OCI-LY7 (cell line): ENCODE data around the gene SLC6A16. TPM values are rescaled to one million over a fixed set of nuclear protein-coding genes. Genes with fewer than 3 reads are reported as not detected.
A peak's percentile ranks its signal among the peaks of the same experiment; 100 is the strongest.

Experiments
- BruUV-seq: library from RNA; stranded (reverse); fragments of 400-500 nt; replicated peaks from 2 replicates; lab custom pipeline; 2021; lab: Mats Ljungman, UMichigan
- CTCF ChIA-PET: fragments of 300-600 bp; sonication (Branson Sonifier 250); formaldehyde crosslinking; loops from one replicate; lab custom pipeline; 2022; ENCODE audit warnings: antibody characterized with exemption; ENCODE audit not compliant: unreplicated experiment; lab: Charles Lee
- POLR2A ChIA-PET: fragments of 300-600 bp; sonication (Branson Sonifier 250); formaldehyde crosslinking; loops from one replicate; lab custom pipeline; 2022; ENCODE audit warnings: antibody characterized with exemption; lab: Charles Lee
- DNase-seq: peaks from one replicate; pipeline ENCODE4 v3.0.0-alpha.2; 2015; ENCODE audit warnings: low spot score
- H2AFZ ChIP-seq: fragments of 200-600 bp; sonication (generic), shearing (Covaris generic); 2 replicates; pipeline ENCODE4 v1.6.1; 2014; ENCODE audit warnings: mild to moderate bottlenecking, antibody characterized with exemption, low read length, moderate library complexity
- H3K27ac ChIP-seq: fragments of 200-600 bp; sonication (generic); 2 replicates; pipeline ENCODE4 v1.5.1; 2014; ENCODE audit warnings: mixed run types, low read depth, mild to moderate bottlenecking, moderate library complexity, low read length, inconsistent platforms; ENCODE audit not compliant: poor library complexity, severe bottlenecking
- H3K36me3 ChIP-seq: fragments of 200-600 bp; sonication (generic); 2 replicates; pipeline ENCODE4 v1.6.1; 2014; ENCODE audit warnings: mild to moderate bottlenecking, antibody characterized with exemption, low read length, moderate library complexity, mixed read lengths; ENCODE audit not compliant: insufficient read depth
- H3K4me1 ChIP-seq: fragments of 200-600 bp; sonication (generic); 2 replicates; pipeline ENCODE4 v1.5.1; 2014; ENCODE audit warnings: mild to moderate bottlenecking, low read length; ENCODE audit not compliant: insufficient read depth, poor library complexity, severe bottlenecking
- H3K4me2 ChIP-seq: fragments of 200-600 bp; sonication (generic); 2 replicates; pipeline ENCODE4 v1.6.1; 2014; ENCODE audit warnings: mild to moderate bottlenecking, low read length
- H3K4me3 ChIP-seq: fragments of 200-600 bp; sonication (generic); 2 replicates; pipeline ENCODE4 v1.5.1; 2014; ENCODE audit warnings: mild to moderate bottlenecking, low read depth, low read length; ENCODE audit not compliant: poor library complexity, severe bottlenecking
- H3K79me2 ChIP-seq: fragments of 200-600 bp; sonication (generic); 2 replicates; pipeline ENCODE4 v1.6.1; 2016; ENCODE audit warnings: low read depth, mild to moderate bottlenecking, low read length, moderate library complexity, mixed read lengths; ENCODE audit not compliant: insufficient read depth
- H3K9me2 ChIP-seq: fragments of 200-600 bp; sonication (generic); 2 replicates; pipeline ENCODE4 v1.6.1; 2016; ENCODE audit warnings: mild to moderate bottlenecking, low read length, mixed read lengths; ENCODE audit not compliant: insufficient read depth
- H3K9me3 ChIP-seq: fragments of 200-600 bp; sonication (generic); 2 replicates; pipeline ENCODE4 v1.6.1; 2014; ENCODE audit warnings: mild to moderate bottlenecking, mixed run types, low read length, mixed read lengths
- H4K20me1 ChIP-seq: fragments of 200-600 bp; sonication (generic); 2 replicates; pipeline ENCODE4 v1.6.1; 2014; ENCODE audit warnings: mild to moderate bottlenecking, antibody characterized with exemption, low read length, moderate library complexity, mixed read lengths; ENCODE audit not compliant: insufficient read depth
- EZH2phosphoT487 ChIP-seq: fragments of 200-600 bp; sonication (generic); IDR thresholded peaks from 2 replicates; pipeline ENCODE4 v1.6.1; 2018; ENCODE audit warnings: low read depth, borderline replicate concordance, mild to moderate bottlenecking, mixed run types, antibody characterized with exemption, low read length, moderate library complexity, mixed read lengths
- intact Hi-C: fragments of 100-400 bp; cut with micrococcal nuclease; formaldehyde crosslinking; loops from one replicate; pipeline ENCODE4 v1.10.0; 2022; ENCODE audit not compliant: unreplicated experiment
- total RNA-seq, 2 experiments: library from RNA; depleted of rRNA in 1 of 2; stranded (reverse); fragments of >200 nt in 1 of 2; shearing (Covaris generic) in 1 of 2; gene quantifications; 2 replicates each; pipeline ENCODE4 v1.2.3, GENCODE V29; 2014 to 2022
- TF ChIP-seq, protein P1 (sequence below): fragments of 200-600 bp; sonication (generic); conservative IDR thresholded peaks from 2 replicates; pipeline ENCODE4 v1.5.1; 2014; ENCODE audit warnings: mild to moderate bottlenecking, antibody characterized with exemption, low read length, moderate library complexity, mixed read lengths

SLC6A16 gene
- total RNA-seq, 2 experiments from 2014 or later = 2.8 to 15.8 TPM

DNA sequence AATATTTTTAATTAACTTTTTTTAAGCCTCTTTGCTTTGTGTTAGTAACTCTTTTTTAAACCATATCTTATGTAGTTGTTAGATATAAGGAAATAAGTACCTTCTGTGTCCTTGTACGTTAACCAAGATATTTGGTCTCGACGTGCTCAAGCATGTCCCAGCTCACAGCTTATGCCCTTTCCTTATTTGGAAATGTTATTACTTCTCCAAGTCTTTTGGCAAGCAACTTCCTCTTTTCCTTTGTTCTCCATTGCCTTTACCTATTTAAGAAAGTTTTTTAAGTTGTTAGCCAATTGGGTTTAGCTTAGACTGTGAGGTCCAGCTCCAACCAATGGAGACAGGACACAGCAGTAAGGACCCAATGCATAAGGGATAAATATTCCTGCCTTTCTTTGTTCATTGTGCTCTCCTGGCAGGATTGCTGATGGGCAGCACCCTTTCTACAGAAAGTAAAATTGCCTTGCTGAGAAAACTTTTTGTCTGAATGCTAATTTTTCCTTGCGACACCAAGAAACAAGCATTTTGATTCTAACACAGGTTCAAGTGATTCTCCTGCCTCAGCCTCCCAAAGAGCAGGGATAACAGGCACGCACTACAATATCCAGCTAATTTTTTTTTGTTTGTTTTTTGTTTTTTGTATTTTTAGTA lies 43.8 kb upstream of the SLC6A16 start:
- ChIA-PET CTCF (no interaction called here), POLR2A (no interaction called here)
- BruUV-seq = no TSS peak
- Histone ChIP-seq H2AFZ (no peak overlapping the region), H3K79me2 (no peaks in the 10 kb centered on the region), H4K20me1 (no peaks in the 10 kb centered on the region), H3K9me3 (peaks cover 12% of the 10 kb centered on the region; the same call in 1 of the 2 replicates), H3K27ac (no peak overlapping the region), H3K9me2 (no peaks in the 10 kb centered on the region), H3K4me1 (peaks cover 19% of the 10 kb centered on the region), H3K4me3 (no peak overlapping the region), H3K36me3 (no peaks in the 10 kb centered on the region; the same call in 1 of the 2 replicates), H3K4me2 (no peak overlapping the region)
- DNase-seq = no peak
- TF ChIP-seq EZH2phosphoT487 = no peak
- TF ChIP-seq, protein P1, sequence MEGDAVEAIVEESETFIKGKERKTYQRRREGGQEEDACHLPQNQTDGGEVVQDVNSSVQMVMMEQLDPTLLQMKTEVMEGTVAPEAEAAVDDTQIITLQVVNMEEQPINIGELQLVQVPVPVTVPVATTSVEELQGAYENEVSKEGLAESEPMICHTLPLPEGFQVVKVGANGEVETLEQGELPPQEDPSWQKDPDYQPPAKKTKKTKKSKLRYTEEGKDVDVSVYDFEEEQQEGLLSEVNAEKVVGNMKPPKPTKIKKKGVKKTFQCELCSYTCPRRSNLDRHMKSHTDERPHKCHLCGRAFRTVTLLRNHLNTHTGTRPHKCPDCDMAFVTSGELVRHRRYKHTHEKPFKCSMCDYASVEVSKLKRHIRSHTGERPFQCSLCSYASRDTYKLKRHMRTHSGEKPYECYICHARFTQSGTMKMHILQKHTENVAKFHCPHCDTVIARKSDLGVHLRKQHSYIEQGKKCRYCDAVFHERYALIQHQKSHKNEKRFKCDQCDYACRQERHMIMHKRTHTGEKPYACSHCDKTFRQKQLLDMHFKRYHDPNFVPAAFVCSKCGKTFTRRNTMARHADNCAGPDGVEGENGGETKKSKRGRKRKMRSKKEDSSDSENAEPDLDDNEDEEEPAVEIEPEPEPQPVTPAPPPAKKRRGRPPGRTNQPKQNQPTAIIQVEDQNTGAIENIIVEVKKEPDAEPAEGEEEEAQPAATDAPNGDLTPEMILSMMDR = no peak
- intact Hi-C loops = no loop called here

DNA sequence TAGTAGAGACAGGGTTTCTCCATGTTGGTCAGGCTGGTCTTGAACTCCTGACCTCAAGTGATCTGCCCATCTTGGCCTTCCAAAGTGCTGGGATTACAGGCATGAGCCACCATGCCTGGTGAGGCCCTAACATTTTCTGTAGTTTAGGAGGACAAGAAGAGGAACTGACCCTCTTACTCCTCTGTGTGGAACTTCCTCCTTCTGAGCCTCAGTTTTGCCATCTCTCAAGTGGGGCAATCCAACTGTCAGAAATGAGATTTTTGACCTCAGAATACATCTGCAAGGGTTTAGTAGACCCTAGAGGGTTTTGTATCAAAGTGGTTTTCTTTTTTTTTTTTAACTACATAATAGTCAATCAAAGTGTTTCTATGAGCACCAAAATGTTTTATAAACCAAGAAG lies 41.1 kb upstream of the SLC6A16 start:
- TF ChIP-seq EZH2phosphoT487 = no peak
- TF ChIP-seq, protein P1 = no peak
- BruUV-seq = no TSS peak
- H3K9me2 ChIP-seq = no peaks in the 10 kb centered on the region
- no peak overlapping the region for H2AFZ ChIP-seq
- H3K79me2 ChIP-seq = no peaks in the 10 kb centered on the region
- no peaks in the 10 kb centered on the region for H4K20me1 ChIP-seq
- no peaks in the 10 kb centered on the region; the same call in 1 of the 2 replicates for H3K36me3 ChIP-seq
- no peak overlapping the region for H3K4me2 ChIP-seq
- no peak for DNase-seq
- CTCF ChIA-PET = no interaction called here
- POLR2A ChIA-PET = interaction anchor here (0.7 kb wide), 1 partner anchor 16 kb away, joined by 3 read pairs; no protein-coding TSS in a partner anchor
- peaks cover 44% of the 10 kb centered on the region for H3K4me1 ChIP-seq
- H3K9me3 ChIP-seq = peaks cover 12% of the 10 kb centered on the region; the same call in 1 of the 2 replicates
- no peak overlapping the region for H3K4me3 ChIP-seq
- intact Hi-C loops = loop anchor here (1.0 kb wide), 1 partner anchor 26 kb away; no protein-coding TSS in a partner anchor
- H3K27ac ChIP-seq = peak overlapping the region; percentile 3
